GM23338 (cell line): ENCODE measurements around the gene CDKAL1. TPM values are rescaled to one million over a fixed set of nuclear protein-coding genes. Genes with fewer than 3 reads are reported as not detected.

Source experiments
- ATAC-seq: fragments of 200-7000 bp; cut with Tn5 transposase; 3 replicates; pipeline ENCODE4 v1.9.1; 2020
- DNase-seq: peaks from one replicate; pipeline ENCODE4 v3.0.0-alpha.2; 2015; ENCODE audit warnings: low spot score
- H2AFZ ChIP-seq: fragments of 200-600 bp; sonication (generic); 2 replicates; pipeline ENCODE4 v1.8.0; 2016; ENCODE audit warnings: antibody characterized with exemption, mild to moderate bottlenecking, moderate library complexity
- H3F3A ChIP-seq: fragments of 200-600 bp; sonication (generic); replicated peaks from 2 replicates; pipeline ENCODE4 v1.8.0; 2017; ENCODE audit warnings: antibody characterized with exemption, mixed run types, low read depth
- H3K27ac ChIP-seq: fragments of 200-600 bp; sonication (generic); 2 replicates; pipeline ENCODE4 v1.6.1; 2016; ENCODE audit warnings: low read depth
- H3K27me3 ChIP-seq: fragments of 200-600 bp; sonication (generic); 2 replicates; pipeline ENCODE4 v1.8.0; 2016; ENCODE audit warnings: mild to moderate bottlenecking, mixed run types, moderate library complexity; ENCODE audit not compliant: insufficient read depth
- H3K36me3 ChIP-seq: fragments of 200-600 bp; sonication (generic); 2 replicates; pipeline ENCODE4 v1.8.0; 2016; ENCODE audit warnings: mild to moderate bottlenecking; ENCODE audit not compliant: insufficient read depth
- H3K4me1 ChIP-seq: fragments of 200-600 bp; sonication (generic); 2 replicates; pipeline ENCODE4 v1.8.0; 2016; ENCODE audit warnings: mild to moderate bottlenecking, moderate library complexity; ENCODE audit not compliant: insufficient read depth
- H3K4me2 ChIP-seq: fragments of 200-600 bp; sonication (generic); 2 replicates; pipeline ENCODE4 v1.7.1; 2017; ENCODE audit warnings: mixed run types
- H3K4me3 ChIP-seq: fragments of 200-600 bp; sonication (generic); 2 replicates; pipeline ENCODE4 v1.6.1; 2016; ENCODE audit warnings: mixed run types
- H3K79me2 ChIP-seq: fragments of 200-600 bp; sonication (generic); replicated peaks from 2 replicates; pipeline ENCODE4 v1.8.0; 2017; ENCODE audit warnings: mild to moderate bottlenecking; ENCODE audit not compliant: insufficient read depth
- H3K9me2 ChIP-seq: fragments of 200-600 bp; sonication (generic); 2 replicates; pipeline ENCODE4 v1.8.0; 2017; ENCODE audit not compliant: insufficient read depth
- H4K20me1 ChIP-seq: fragments of 200-600 bp; sonication (generic); replicated peaks from 2 replicates; pipeline ENCODE4 v1.8.0; 2017; ENCODE audit warnings: mild to moderate bottlenecking; ENCODE audit not compliant: insufficient read depth
- H3K27ac Mint-ChIP-seq: 2 replicates; pipeline ENCODE4 v1.8.0; 2020; ENCODE audit warnings: inconsistent platforms, mild to moderate bottlenecking, moderate library complexity, mixed read lengths
- H3K27me3 Mint-ChIP-seq: 3 replicates; pipeline ENCODE4 v1.8.0; 2022; ENCODE audit warnings: low read depth, mild to moderate bottlenecking, moderate library complexity, mixed read lengths, inconsistent platforms; ENCODE audit not compliant: insufficient read depth, poor library complexity
- H3K36me3 Mint-ChIP-seq: 3 replicates; pipeline ENCODE4 v1.8.0; 2021; ENCODE audit warnings: low read depth, mild to moderate bottlenecking, inconsistent platforms, moderate library complexity, mixed read lengths
- H3K4me1 Mint-ChIP-seq: 3 replicates; pipeline ENCODE4 v1.8.0; 2020; ENCODE audit warnings: mild to moderate bottlenecking, inconsistent platforms, mixed read lengths
- H3K4me3 Mint-ChIP-seq: 3 replicates; pipeline ENCODE4 v1.8.0; 2021; ENCODE audit warnings: moderate library complexity, mild to moderate bottlenecking, inconsistent platforms, mixed read lengths
- H3K9me3 Mint-ChIP-seq: 3 replicates; pipeline ENCODE4 v1.8.0; 2020; ENCODE audit warnings: moderate library complexity, mild to moderate bottlenecking, inconsistent platforms, mixed read lengths
- CTCF ChIP-seq, 2 experiments: fragments of 200-600 bp in 1 of 2; sonication (generic) in 1 of 2; conservative IDR thresholded peaks; 2 replicates each; pipeline versions ENCODE4 v1.5.1 to v1.6.1; 2016 to 2017; ENCODE audit warnings: antibody characterized with exemption in 2 of 2, low read depth in 2 of 2, mild to moderate bottlenecking in 2 of 2, moderate library complexity in 1 of 2
- STAT1 ChIP-seq: IDR thresholded peaks from one replicate; pipeline ENCODE4 v1.6.1; 2016; ENCODE audit warnings: antibody characterized with exemption; ENCODE audit not compliant: unreplicated experiment
- ZNF331 ChIP-seq: fragments of 250-450 bp; sonication (Bioruptor Pico); IDR thresholded peaks from 2 replicates; pipeline ENCODE4 v1.5.0; 2020; ENCODE audit warnings: low read depth, mild to moderate bottlenecking, moderate library complexity
- ZNF462 ChIP-seq: fragments of 250-450 bp; sonication (Bioruptor Pico); IDR thresholded peaks from 2 replicates; pipeline ENCODE4 v1.5.0; 2020; ENCODE audit warnings: mild to moderate bottlenecking, moderate library complexity
- polyA plus RNA-seq: library from polyadenylated mRNA; unstranded; fragments of >200 nt; fragmentation: Nextera tagmentation; extraction: Ambion mirVana; gene quantifications from 2 replicates; pipeline ENCODE4 v1.2.1, GENCODE V29; 2016
- total RNA-seq: library from RNA; depleted of rRNA; stranded (reverse); fragments of >200 nt; shearing (Covaris generic); gene quantifications from 2 replicates; pipeline ENCODE4 v1.2.3, GENCODE V29; 2014

Gene CDKAL1
- total and polyA plus RNA-seq, 2 experiments from 2014 or later, result 17.8 to 35.0 TPM

- peaks cover 34% of the 10 kb centered on the region for H3K4me1 Mint-ChIP-seq
- peak overlapping the region; percentile 42 for H3K4me3 Mint-ChIP-seq
These were observed 48.6 kb downstream of the CDKAL1 start for GRCh38 chr6:20582586-20583443.

More at GRCh38 chr6:20582586-20583443, 48.6 kb downstream of the CDKAL1 start:
- H3K4me1 ChIP-seq, result peaks cover 30% of the 10 kb centered on the region
- H3K79me2 ChIP-seq, result no peaks in the 10 kb centered on the region; the same call in 1 of the 2 replicates
- no peaks in the 10 kb centered on the region for H3K36me3 ChIP-seq
- Mint-ChIP-seq H3K27me3 (no peaks in the 10 kb centered on the region), H3K27ac (no peak overlapping the region), H3K9me3 (no peaks in the 10 kb centered on the region), H3K36me3 (peaks cover 5% of the 10 kb centered on the region; the same call in 2 of the 3 replicates)
- no peaks in the 10 kb centered on the region for H3K9me2 ChIP-seq
- no peak overlapping the region for H2AFZ ChIP-seq
- TF ChIP-seq STAT1 (no peak), CTCF (conservative IDR thresholded peaks at IDR 0.05; ENCODE audit: low read depth in 2 of 2) (no peak), ZNF331 (CRISPR knock-in tag) (no peak), ZNF462 (peak; percentile 62)
- no peaks in the 10 kb centered on the region for H4K20me1 ChIP-seq
- peak; percentile 73 for ATAC-seq
- peak overlapping the region; percentile 27 for H3K4me2 ChIP-seq
- no peaks in the 10 kb centered on the region for H3K27me3 ChIP-seq
- H3K27ac ChIP-seq, result peak overlapping the region; percentile 76
- H3K4me3 ChIP-seq, result peak overlapping the region; percentile 1; the same call in 1 of the 2 replicates
- no peak for DNase-seq
- H3F3A ChIP-seq, result no peaks in the 10 kb centered on the region
